Activated T-cell treated with anti-CD3 and anti-CD28 coated beads, Interleukin-2, amount 50 U/mL, for 72 hours (primary cell): ENCODE data around the gene KIAA1671. TPM values are rescaled to one million over a fixed set of nuclear protein-coding genes. Genes with fewer than 3 reads are reported as not detected.
"Not testable (repeated sequence)": the region's sequence is repeated elsewhere in the genome, so short reads cannot be mapped to it uniquely, and the experiment has no call there.

Experiments
- ATAC-seq, 2 donors: fragments of 150-1000 bp; cut with Tn5 transposase; replicated peaks in 1 of 2; 2 replicates each; pipeline ENCODE4 v1.10.0; 2021; ENCODE audit warnings: moderate library complexity in 2 of 2, mild to moderate bottlenecking in 1 of 2
- DNase-seq, 2 donors: peaks; one replicate each; pipeline ENCODE4 v3.0.0; 2021 to 2022; ENCODE audit warnings: mixed read lengths in 1 of 2
- H3K27ac Mint-ChIP-seq: one replicate; pipeline ENCODE4 v1.8.0; 2022; ENCODE audit warnings: mild to moderate bottlenecking, moderate library complexity, mixed read lengths
- H3K27me3 Mint-ChIP-seq: one replicate; pipeline ENCODE4 v1.8.0; 2022; ENCODE audit warnings: low read depth, mixed read lengths
- H3K36me3 Mint-ChIP-seq, 2 donors: one replicate each; pipeline ENCODE4 v1.8.0; 2022; ENCODE audit warnings: mixed read lengths in 2 of 2, mild to moderate bottlenecking in 1 of 2; ENCODE audit not compliant: insufficient read depth in 2 of 2
- H3K4me1 Mint-ChIP-seq: one replicate; pipeline ENCODE4 v1.8.0; 2022; ENCODE audit warnings: low read depth, mixed read lengths
- H3K4me3 Mint-ChIP-seq, 2 donors: one replicate each; pipeline ENCODE4 v1.8.0; 2022; ENCODE audit warnings: mild to moderate bottlenecking in 2 of 2, mixed read lengths in 2 of 2, moderate library complexity in 2 of 2
- H3K9me3 Mint-ChIP-seq, 2 donors: one replicate each; pipeline ENCODE4 v1.8.0; 2022; ENCODE audit warnings: mixed read lengths in 2 of 2
- total RNA-seq, 2 donors: library from RNA; stranded (reverse); gene quantifications; one replicate each; pipeline ENCODE4 v1.2.3, GENCODE V29; 2022

The KIAA1671 gene
- total RNA-seq, 2 donors from 2014 or later = 6.6 to 10.8 TPM

- no peak for DNase-seq
- Mint-ChIP-seq H3K4me1 (no peaks in the 10 kb centered on the region), H3K36me3 (peaks cover 0 to 8% of the 10 kb centered on the region in 2 donors), H3K4me3 (no peak overlapping the region), H3K9me3 (peaks cover 0 to 8% of the 10 kb centered on the region in 2 donors), H3K27me3 (no peaks in the 10 kb centered on the region), H3K27ac (no peak overlapping the region)
- ATAC-seq = no peak
Measured at GRCh38 chr22:25177226-25177625, 224.7 kb downstream of the KIAA1671 start.

GRCh38 chr22:25177895-25178294 lies 225.4 kb downstream of the KIAA1671 start:
- ATAC-seq (no peak), DNase-seq (no peak)
- no peak overlapping the region for H3K4me3 Mint-ChIP-seq

GRCh38 chr22:25178348-25178747 lies 225.8 kb downstream of the KIAA1671 start:
- H3K27me3 Mint-ChIP-seq, H3K4me1 Mint-ChIP-seq, H3K27ac Mint-ChIP-seq, H3K9me3 Mint-ChIP-seq, H3K36me3 Mint-ChIP-seq: not testable (repeated sequence)
- DNase-seq = peak in 1 of 2 donors; percentile 9
- H3K4me3 Mint-ChIP-seq = peak overlapping the region in 1 of 2 donors; percentile 58
- peak; percentile 41 to 65 for ATAC-seq

More at GRCh38 chr22:25177895-25178294, 225.4 kb downstream of the KIAA1671 start:
- H3K27me3 Mint-ChIP-seq = no peaks in the 10 kb centered on the region
- no peaks in the 10 kb centered on the region for H3K4me1 Mint-ChIP-seq
- H3K9me3 Mint-ChIP-seq = peaks cover 0 to 8% of the 10 kb centered on the region in 2 donors
- H3K36me3 Mint-ChIP-seq = peaks cover 0 to 8% of the 10 kb centered on the region in 2 donors
- no peak overlapping the region for H3K27ac Mint-ChIP-seq

GRCh38 chr22:25178869-25179631 lies 226.5 kb downstream of the KIAA1671 start:
- ATAC-seq (peak; percentile 72 to 84), DNase-seq (peak; percentile 7 to 20)
- H3K9me3 Mint-ChIP-seq, H3K27ac Mint-ChIP-seq, H3K4me1 Mint-ChIP-seq, H3K27me3 Mint-ChIP-seq, H3K36me3 Mint-ChIP-seq, H3K4me3 Mint-ChIP-seq: not testable (repeated sequence)

GRCh38 chr22:25182131-25183110 lies 229.9 kb downstream of the KIAA1671 start:
- Mint-ChIP-seq H3K27ac (no peak overlapping the region), H3K36me3 (peaks cover 0 to 8% of the 10 kb centered on the region in 2 donors), H3K4me1 (no peaks in the 10 kb centered on the region), H3K27me3 (no peaks in the 10 kb centered on the region), H3K4me3 (no peak overlapping the region), H3K9me3 (peaks cover 0 to 8% of the 10 kb centered on the region in 2 donors)
- no peak for DNase-seq
- ATAC-seq = no peak

- no peak for ATAC-seq
- H3K4me1 Mint-ChIP-seq = no peaks in the 10 kb centered on the region
- H3K4me3 Mint-ChIP-seq = no peak overlapping the region
- H3K36me3 Mint-ChIP-seq = peaks cover 0 to 8% of the 10 kb centered on the region in 2 donors
- H3K27ac Mint-ChIP-seq = no peak overlapping the region
- no peak for DNase-seq
- no peaks in the 10 kb centered on the region for H3K27me3 Mint-ChIP-seq
- H3K9me3 Mint-ChIP-seq = peaks cover 0 to 8% of the 10 kb centered on the region in 2 donors
Measured at GRCh38 chr22:25183949-25184619, 231.6 kb downstream of the KIAA1671 start.

GRCh38 chr22:25186140-25186539 lies 233.6 kb downstream of the KIAA1671 start:
- DNase-seq = no peak
- no peaks in the 10 kb centered on the region for H3K4me1 Mint-ChIP-seq
- H3K27me3 Mint-ChIP-seq = no peaks in the 10 kb centered on the region
- no peak overlapping the region for H3K4me3 Mint-ChIP-seq
- no peak for ATAC-seq
- no peak overlapping the region for H3K27ac Mint-ChIP-seq
- no peaks in the 10 kb centered on the region for H3K9me3 Mint-ChIP-seq
- no peaks in the 10 kb centered on the region for H3K36me3 Mint-ChIP-seq

- H3K4me3 Mint-ChIP-seq = no peak overlapping the region
- DNase-seq = no peak
- no peaks in the 10 kb centered on the region for H3K36me3 Mint-ChIP-seq
- no peaks in the 10 kb centered on the region for H3K27me3 Mint-ChIP-seq
- no peak for ATAC-seq
- H3K9me3 Mint-ChIP-seq = no peaks in the 10 kb centered on the region
- H3K27ac Mint-ChIP-seq = no peak overlapping the region
- H3K4me1 Mint-ChIP-seq = no peaks in the 10 kb centered on the region
Measured at GRCh38 chr22:25187469-25187868, 235.0 kb downstream of the KIAA1671 start.

GRCh38 chr22:25192406-25192805 lies 239.9 kb downstream of the KIAA1671 start:
- H3K36me3 Mint-ChIP-seq = no peaks in the 10 kb centered on the region
- H3K4me1 Mint-ChIP-seq = no peaks in the 10 kb centered on the region
- ATAC-seq = no peak
- DNase-seq = no peak
- H3K27ac Mint-ChIP-seq = no peak overlapping the region
- no peaks in the 10 kb centered on the region for H3K9me3 Mint-ChIP-seq
- no peaks in the 10 kb centered on the region for H3K27me3 Mint-ChIP-seq
- H3K4me3 Mint-ChIP-seq = no peak overlapping the region

- no peaks in the 10 kb centered on the region for H3K36me3 Mint-ChIP-seq
Measured at GRCh38 chr22:25193130-25193529, 240.6 kb downstream of the KIAA1671 start.

GRCh38 chr22:25193548-25193947 lies 241.0 kb downstream of the KIAA1671 start:
- H3K27me3 Mint-ChIP-seq = no peaks in the 10 kb centered on the region
- ATAC-seq (no peak), DNase-seq (no peak)
- no peaks in the 10 kb centered on the region for H3K36me3 Mint-ChIP-seq
- H3K9me3 Mint-ChIP-seq = no peaks in the 10 kb centered on the region
- H3K4me1 Mint-ChIP-seq = no peaks in the 10 kb centered on the region
- H3K27ac Mint-ChIP-seq = no peak overlapping the region
- no peak overlapping the region for H3K4me3 Mint-ChIP-seq

More at GRCh38 chr22:25193130-25193529, 240.6 kb downstream of the KIAA1671 start:
- ATAC-seq (no peak), DNase-seq (no peak)
- Mint-ChIP-seq H3K27ac (no peak overlapping the region), H3K4me1 (no peaks in the 10 kb centered on the region), H3K27me3 (no peaks in the 10 kb centered on the region), H3K4me3 (no peak overlapping the region), H3K9me3 (no peaks in the 10 kb centered on the region)

- H3K4me3 Mint-ChIP-seq = no peak overlapping the region
- no peaks in the 10 kb centered on the region for H3K4me1 Mint-ChIP-seq
- no peaks in the 10 kb centered on the region for H3K36me3 Mint-ChIP-seq
- H3K9me3 Mint-ChIP-seq = no peaks in the 10 kb centered on the region
- ATAC-seq (no peak), DNase-seq (no peak)
- H3K27ac Mint-ChIP-seq = no peak overlapping the region
- no peaks in the 10 kb centered on the region for H3K27me3 Mint-ChIP-seq
Measured at GRCh38 chr22:25196326-25196725, 243.8 kb downstream of the KIAA1671 start.

GRCh38 chr22:25197340-25197739 lies 244.8 kb downstream of the KIAA1671 start:
- Mint-ChIP-seq H3K9me3 (no peaks in the 10 kb centered on the region), H3K27me3 (no peaks in the 10 kb centered on the region), H3K36me3 (no peaks in the 10 kb centered on the region), H3K27ac (no peak overlapping the region), H3K4me1 (peaks cover 4% of the 10 kb centered on the region), H3K4me3 (no peak overlapping the region)
- ATAC-seq (no peak), DNase-seq (no peak)
